Thoracic aorta endothelial cell (primary cell): ENCODE measurements around the gene CSAD. TPM values are rescaled to one million over a fixed set of nuclear protein-coding genes. Genes with fewer than 3 reads are reported as not detected.

Source experiments
- small RNA-seq: library from RNA; depleted of rRNA; stranded (forward); fragments of <200 nt; gene quantifications from one replicate; pipeline ENCODE3, GENCODE V24; 2012
- total RNA-seq: library from RNA; depleted of rRNA; stranded (reverse); fragments of >200 nt; gene quantifications from 2 replicates; pipeline ENCODE4 v1.2.3, GENCODE V29; 2012

The CSAD gene, protein sequence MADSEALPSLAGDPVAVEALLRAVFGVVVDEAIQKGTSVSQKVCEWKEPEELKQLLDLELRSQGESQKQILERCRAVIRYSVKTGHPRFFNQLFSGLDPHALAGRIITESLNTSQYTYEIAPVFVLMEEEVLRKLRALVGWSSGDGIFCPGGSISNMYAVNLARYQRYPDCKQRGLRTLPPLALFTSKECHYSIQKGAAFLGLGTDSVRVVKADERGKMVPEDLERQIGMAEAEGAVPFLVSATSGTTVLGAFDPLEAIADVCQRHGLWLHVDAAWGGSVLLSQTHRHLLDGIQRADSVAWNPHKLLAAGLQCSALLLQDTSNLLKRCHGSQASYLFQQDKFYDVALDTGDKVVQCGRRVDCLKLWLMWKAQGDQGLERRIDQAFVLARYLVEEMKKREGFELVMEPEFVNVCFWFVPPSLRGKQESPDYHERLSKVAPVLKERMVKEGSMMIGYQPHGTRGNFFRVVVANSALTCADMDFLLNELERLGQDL
- 6.0 and 9.0 TPM in 2 replicates for total RNA-seq

DNA sequence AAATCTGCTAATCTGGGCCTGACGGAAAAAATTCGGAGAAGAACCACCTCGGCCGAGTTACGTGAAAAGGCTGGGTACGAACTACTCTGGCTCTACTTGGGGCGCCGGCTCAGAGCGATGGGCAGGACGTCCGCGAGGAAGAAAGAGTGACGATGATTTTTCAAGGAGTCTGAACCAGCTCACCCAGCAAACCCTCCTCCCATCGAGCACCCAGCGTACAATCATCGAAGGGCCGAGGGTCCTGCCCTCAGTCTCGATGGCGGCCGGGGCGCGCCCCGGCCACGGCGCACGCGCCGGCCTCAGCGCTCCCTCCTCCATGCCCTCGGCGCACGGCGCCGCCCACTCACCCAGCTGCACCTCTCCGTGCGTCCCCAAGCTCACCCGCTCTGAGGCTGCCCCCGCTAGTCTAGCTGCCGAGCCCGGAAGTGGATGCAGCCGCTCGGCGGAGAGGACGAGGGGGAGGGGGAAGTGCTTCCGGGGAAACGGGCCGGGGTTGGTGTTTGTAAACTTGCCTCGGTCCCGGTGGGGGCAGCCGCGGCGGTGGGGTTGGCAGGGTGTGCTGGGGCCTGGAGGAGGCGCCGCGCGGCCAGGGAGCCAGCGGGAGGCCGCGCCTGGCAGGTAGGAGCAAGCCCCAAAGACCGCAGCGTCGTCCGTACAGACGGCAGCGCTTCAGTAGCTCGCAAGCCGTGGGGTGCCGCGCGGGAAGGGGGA is at the start of gene CSAD, which contains the start of gene ZNF740:
CSAD (minus strand) TSS at position 706 of the 711 bp plus-strand sequence. CDS start 7,455 bp downstream, outside the sequence.
ZNF740 (plus strand) TSS at position 503 of the 711 bp plus-strand sequence. CDS start 1,262 bp downstream, outside the sequence.

DNA sequence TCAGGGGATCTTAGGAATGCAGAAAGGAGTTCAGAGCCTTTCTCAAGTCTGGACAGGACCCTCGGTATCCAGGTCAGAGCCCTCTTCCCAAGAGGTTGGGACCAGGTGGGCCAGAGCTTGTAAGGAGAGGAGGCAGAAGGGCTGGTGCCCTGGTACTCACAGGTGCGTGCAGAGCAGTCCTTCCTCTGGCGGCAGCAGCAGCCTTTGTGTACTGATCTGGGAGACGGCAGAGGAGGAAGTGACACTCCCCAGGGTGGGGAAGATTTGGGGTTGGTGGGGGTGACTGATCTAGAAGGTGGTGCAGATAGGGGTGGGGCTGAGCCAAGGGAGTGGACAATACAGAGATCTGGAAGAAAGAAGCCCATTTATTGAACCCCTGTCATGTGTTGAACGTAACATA is 26.3 kb upstream of the CSAD start, which contains the start of gene ITGB7:
ITGB7 (minus strand) TSS at position 210 of the 400 bp plus-strand sequence. CDS start 6,808 bp downstream, outside the sequence.

Small RNAs within 50 kb of the gene (small RNA-seq; reads per million reads assigned to genes)
- not detected for gene HIGD1AP1
- gene RNU6-333P, result not detected

Other genes with a start within 250 kb of the CSAD start
- 206 and 261 TPM in 2 replicates for gene KRT18, start 231.8 kb downstream of the CSAD start, total RNA-seq
- 1,071 and 1,152 TPM in 2 replicates for gene EIF4B, start 174.5 kb downstream of the CSAD start, total RNA-seq
- 37.1 and 53.6 TPM in 2 replicates for gene TNS2, start 130.9 kb downstream of the CSAD start, total RNA-seq
- 20.7 and 21.0 TPM in 2 replicates for gene SPRYD3, start 101.5 kb downstream of the CSAD start, total RNA-seq
- gene IGFBP6, start 83.3 kb downstream of the CSAD start, total RNA-seq, result 12.2 and 15.7 TPM in 2 replicates
- not detected in 2 replicates for gene SOAT2, start 77.4 kb downstream of the CSAD start, total RNA-seq
- gene ZNF740, start 203 bp downstream of the CSAD start, total RNA-seq, result 11.7 and 15.9 TPM in 2 replicates
- not detected in 2 replicates for gene ITGB7, start 26.3 kb upstream of the CSAD start, total RNA-seq
- gene RARG, start 51.3 kb upstream of the CSAD start, total RNA-seq, result 4.9 and 8.3 TPM in 2 replicates
- gene ESPL1, start 87.4 kb upstream of the CSAD start, total RNA-seq, result 14.6 and 29.3 TPM in 2 replicates
- gene PFDN5, start 114.6 kb upstream of the CSAD start, total RNA-seq, result 237 and 315 TPM in 2 replicates
- 32.7 and 38.2 TPM in 2 replicates for gene MYG1, start 118.8 kb upstream of the CSAD start, total RNA-seq
- gene AAAS, start 140.7 kb upstream of the CSAD start, total RNA-seq, result 48.4 and 56.0 TPM in 2 replicates
- gene SP7, start 155.4 kb upstream of the CSAD start, total RNA-seq, result not detected in 2 replicates
- gene SP1, start 199.3 kb upstream of the CSAD start, total RNA-seq, result 48.4 and 61.3 TPM in 2 replicates
- gene AMHR2, start 242.9 kb upstream of the CSAD start, total RNA-seq, result not detected in 2 replicates